HepG2 (cell line): ENCODE measurements around the gene DHX57. TPM values are rescaled to one million over a fixed set of nuclear protein-coding genes. Genes with fewer than 3 reads are reported as not detected.
A peak's percentile ranks its signal among the peaks of the same experiment; 100 is the strongest.

Source experiments
- ELF3 ChIP-seq: IDR thresholded peaks from 2 replicates; pipeline ENCODE4 v1.6.1; 2016; ENCODE audit warnings: missing genetic modification reagents, missing compliant biosample characterization
- HHEX ChIP-seq: IDR thresholded peaks from 2 replicates; pipeline ENCODE4 v1.6.1; 2016; ENCODE audit warnings: control low read depth
- IRX3 ChIP-seq: sonication (generic); formaldehyde crosslinking; IDR thresholded peaks from 2 replicates; pipeline ENCODE4 v1.8.1; 2023; ENCODE audit warnings: mild to moderate bottlenecking, low read depth, missing genetic modification reagents, borderline replicate concordance
- MNT ChIP-seq: fragments of 450-650 bp; IDR thresholded peaks from 2 replicates; pipeline ENCODE4 v1.6.1; 2016
- NFAT5 ChIP-seq: sonication (generic); formaldehyde crosslinking; IDR thresholded peaks from 2 replicates; pipeline ENCODE4 v1.4.0; 2020; ENCODE audit warnings: missing genetic modification reagents
- NR1H2 ChIP-seq: sonication (generic); formaldehyde crosslinking; IDR thresholded peaks from 2 replicates; pipeline ENCODE4 v1.8.1; 2022; ENCODE audit warnings: low read depth, missing genetic modification reagents, borderline replicate concordance
- NR2F1 ChIP-seq, 2 experiments: fragments of 450-650 bp in 1 of 2; formaldehyde crosslinking in 1 of 2; IDR thresholded peaks; 2 replicates each; pipeline versions ENCODE4 v1.5.0 to v1.6.1; 2016 to 2020; ENCODE audit warnings: mild to moderate bottlenecking in 1 of 2, missing compliant biosample characterization in 1 of 2, missing genetic modification reagents in 1 of 2, moderate library complexity in 1 of 2
- RBM22 ChIP-seq: fragments of 200-400 bp; formaldehyde crosslinking; optimal IDR thresholded peaks from 2 replicates; pipeline ENCODE3; 2017; ENCODE audit warnings: mild to moderate bottlenecking, low read length, moderate library complexity
- SKIL ChIP-seq: sonication (generic); formaldehyde crosslinking; IDR thresholded peaks from 2 replicates; pipeline ENCODE4 v1.8.0; 2022; ENCODE audit warnings: missing genetic modification reagents, mild to moderate bottlenecking, moderate library complexity, borderline replicate concordance
- SRSF4 ChIP-seq: fragments of 200-400 bp; formaldehyde crosslinking; IDR thresholded peaks from one replicate; pipeline ENCODE4 v1.6.1; 2018; ENCODE audit warnings: mild to moderate bottlenecking, low read depth, low read length, moderate library complexity; ENCODE audit not compliant: poor library complexity, severe bottlenecking
- TIGD3 ChIP-seq: sonication (generic); formaldehyde crosslinking; IDR thresholded peaks from 2 replicates; pipeline ENCODE4 v1.5.1; 2020; ENCODE audit warnings: mild to moderate bottlenecking, missing genetic modification reagents, borderline replicate concordance
- polyA plus RNA-seq, 8 experiments: library from polyadenylated mRNA; depleted of rRNA in 3 of 8; stranded (reverse) in 7 of 8; unstranded in 1 of 8; fragments of >200 nt; fragmentation: Illumina TruSeq in 4 of 8; extraction: Trizol in 4 of 8; gene quantifications; 2 replicates each; pipeline versions ENCODE4 v1.2.1 to v1.2.3, GENCODE V29; 2011 to 2016; ENCODE audit warnings: low read depth in 4 of 8, missing spikeins in 1 of 8, mixed read lengths in 1 of 8; ENCODE audit not compliant: insufficient read depth in 1 of 8
- total RNA-seq, 5 experiments: library from RNA; depleted of rRNA; stranded (reverse); fragments of >200 nt; fragmentation: Illumina TruSeq; extraction: Trizol; gene quantifications; 2 replicates each; pipeline ENCODE4 v1.2.3, GENCODE V29; 2016; ENCODE audit warnings: low read depth in 1 of 5

DHX57 gene
- total and polyA plus RNA-seq, 2 of the 13 experiments (the other 11 are each of a cell fraction or from before 2014, with no cell fraction given) = 9.2 to 24.2 TPM

GRCh38 chr2:38875576-38876367, at the start of gene DHX57, which contains the start of gene MORN2 (continued):
- TF ChIP-seq IRX3 (0 out of 2 replicates have a peak, but pooled peaks have one; percentile 88), HHEX (no peak), NR2F1 (CRISPR knock-in tag; IDR thresholded peaks at IDR 0.05) (peak; percentile 5 to 59; a peak in 1 of 4 replicates), SKIL (CRISPR knock-in tag) (no peak), RBM22 (peak; percentile 89), TIGD3 (no peak), ELF3 (CRISPR knock-in tag) (peak; percentile 57; the same call in 1 of the 2 replicates), NFAT5 (no peak; the same call in none of the 2 replicates), SRSF4 (no peak), NR1H2 (CRISPR knock-in tag) (no peak), MNT (no peak)
